ENCODE results near the gene PDK1.

Gene PDK1

GRCh38 chr2:172655091-172655837 is 99.4 kb downstream of the PDK1 start:
- DNase-seq: no peak

DNA sequence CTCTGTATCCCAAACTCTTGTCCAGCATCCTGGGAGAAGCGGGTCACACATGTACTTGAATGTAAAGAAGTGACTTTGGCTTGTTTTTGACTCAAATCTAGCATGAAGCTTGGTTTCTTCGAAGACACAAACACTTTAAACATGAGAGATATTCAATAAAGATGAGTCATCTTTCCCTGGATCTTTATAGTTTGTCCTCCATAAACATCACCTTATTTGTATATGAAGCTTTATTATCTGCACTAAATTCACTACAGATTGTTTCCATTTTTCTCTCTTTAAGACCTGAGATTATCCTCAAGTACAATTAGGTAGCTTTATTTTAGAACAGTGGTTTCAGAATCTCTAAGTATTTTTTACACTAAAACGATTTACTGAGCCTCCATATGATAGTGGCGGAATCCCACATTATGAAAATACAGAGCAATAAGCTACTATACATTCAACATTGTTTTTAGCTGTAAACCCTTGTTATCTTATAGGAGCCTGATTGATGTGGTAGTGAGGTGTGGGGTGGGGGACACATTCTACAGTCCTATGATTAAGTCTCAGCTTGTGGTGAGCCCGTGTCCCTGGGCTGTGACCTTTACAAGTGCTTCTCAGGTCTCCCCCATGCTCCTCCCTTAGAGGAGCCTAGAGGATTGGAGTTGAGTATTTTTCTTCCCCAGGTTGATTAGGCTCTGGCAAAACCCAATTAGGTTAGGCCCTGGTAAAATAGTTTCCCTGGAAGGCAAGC is 100.1 kb downstream of the PDK1 start:
- DNase-seq: peak; percentile 11

Data from activated CD4-positive, alpha-beta T cell treated with anti-CD3 and anti-CD28 coated beads for 48 hours (primary cell).